ENCODE results near the gene PLEKHH1.

Gene PLEKHH1

GRCh38 chr14:67512463-67513310 is 20.4 kb upstream of the PLEKHH1 start:
- DNase-seq: no peak

GRCh38 chr14:67513631-67514108 is 19.4 kb upstream of the PLEKHH1 start:
- peak; percentile 28 for DNase-seq

- DNase-seq: no peak
Observed at GRCh38 chr14:67514203-67514607, 18.9 kb upstream of the PLEKHH1 start.

GRCh38 chr14:67514650-67515385 is 18.3 kb upstream of the PLEKHH1 start:
- no peak for DNase-seq

- no peak for DNase-seq
Observed at GRCh38 chr14:67515386-67516079, 17.6 kb upstream of the PLEKHH1 start.

GRCh38 chr14:67516676-67517075 is 16.4 kb upstream of the PLEKHH1 start:
- no peak for DNase-seq

- no peak for DNase-seq
Observed at GRCh38 chr14:67517083-67517482, 16.0 kb upstream of the PLEKHH1 start.

- no peak for DNase-seq
Observed at GRCh38 chr14:67519406-67519805, 13.7 kb upstream of the PLEKHH1 start.

GRCh38 chr14:67520482-67520881 is 12.6 kb upstream of the PLEKHH1 start:
- DNase-seq: no peak

- DNase-seq: no peak
Observed at GRCh38 chr14:67522270-67522669, 10.8 kb upstream of the PLEKHH1 start.

- no peak for DNase-seq
Observed at GRCh38 chr14:67523764-67524633, 9.1 kb upstream of the PLEKHH1 start.

- no peak for DNase-seq
Observed at GRCh38 chr14:67524634-67524963, 8.5 kb upstream of the PLEKHH1 start.

- no peak for DNase-seq
Observed at GRCh38 chr14:67525389-67525788, 7.7 kb upstream of the PLEKHH1 start.

- DNase-seq: no peak
Observed at GRCh38 chr14:67526181-67526580, 6.9 kb upstream of the PLEKHH1 start.

- DNase-seq: peak; percentile 73
Observed at GRCh38 chr14:67526676-67527459, 6.2 kb upstream of the PLEKHH1 start.

GRCh38 chr14:67527756-67528155 is 5.3 kb upstream of the PLEKHH1 start:
- DNase-seq: no peak

GRCh38 chr14:67528276-67528675 is 4.8 kb upstream of the PLEKHH1 start:
- no peak for DNase-seq

GRCh38 chr14:67529947-67530935 is 2.8 kb upstream of the PLEKHH1 start:
- DNase-seq: no peak

- DNase-seq: no peak
Observed at GRCh38 chr14:67532606-67532997, 488 bp upstream of the PLEKHH1 start.

- no peak for DNase-seq
Observed at GRCh38 chr14:67533754-67534085, 630 bp downstream of the PLEKHH1 start.

GRCh38 chr14:67536087-67536486 is 3.0 kb downstream of the PLEKHH1 start:
- no peak for DNase-seq
